ENCODE data around the gene DPEP3.

DNA sequence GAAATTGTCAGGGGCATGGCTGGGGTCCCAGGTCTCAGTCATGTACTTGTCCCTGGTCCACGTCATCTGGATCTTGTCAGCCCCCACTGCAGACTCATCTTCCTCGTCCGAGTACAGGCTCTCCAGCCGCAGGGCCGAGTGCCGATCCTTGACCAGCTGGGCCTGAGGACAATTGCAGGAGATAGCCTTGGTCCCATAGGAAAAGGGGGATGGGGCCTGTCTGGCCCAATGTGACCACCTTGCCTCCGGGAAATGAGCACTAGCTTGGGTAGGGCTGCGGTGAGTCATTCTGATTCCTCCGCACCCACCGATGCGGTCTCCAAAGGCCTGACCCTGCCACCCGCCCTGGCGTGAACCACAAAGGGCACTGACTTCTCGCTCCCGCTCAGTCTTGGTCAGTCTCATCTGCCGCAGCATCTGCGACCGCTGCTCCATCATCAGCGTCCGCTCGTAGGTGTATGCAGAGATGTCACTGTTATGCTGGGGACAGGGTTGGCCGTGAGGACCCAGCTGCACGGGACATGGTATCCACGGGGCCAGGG lies 34.8 kb downstream of the DPEP3 start:
- TF ChIP-seq PATZ1 (CRISPR knock-in tag; IDR thresholded peaks at IDR 0.05; ENCODE audit: borderline replicate concordance) (no peak), ZC3H10 (CRISPR knock-in tag; IDR thresholded peaks at IDR 0.05) (no peak), ZFP30 (CRISPR knock-in tag; IDR thresholded peaks at IDR 0.05) (no peak), CSDC2 (CRISPR knock-in tag; IDR thresholded peaks at IDR 0.05) (no peak), ARNTL (CRISPR knock-in tag; IDR thresholded peaks at IDR 0.05; ENCODE audit: borderline replicate concordance, low read depth) (no peak), PPARA (CRISPR knock-in tag; IDR thresholded peaks at IDR 0.05; ENCODE audit: borderline replicate concordance) (no peak), GLIS3 (CRISPR knock-in tag; IDR thresholded peaks at IDR 0.05) (no peak), ZFP3 (CRISPR knock-in tag; IDR thresholded peaks at IDR 0.05) (no peak), CSRNP3 (CRISPR knock-in tag; IDR thresholded peaks at IDR 0.05) (no peak), RARB (CRISPR knock-in tag; IDR thresholded peaks at IDR 0.05) (no peak), ESRRG (CRISPR knock-in tag; IDR thresholded peaks at IDR 0.05) (no peak), OSR1 (CRISPR knock-in tag; IDR thresholded peaks at IDR 0.05) (no peak), SNAI2 (CRISPR knock-in tag; IDR thresholded peaks at IDR 0.05) (no peak)
- TF ChIP-seq, protein P1, sequence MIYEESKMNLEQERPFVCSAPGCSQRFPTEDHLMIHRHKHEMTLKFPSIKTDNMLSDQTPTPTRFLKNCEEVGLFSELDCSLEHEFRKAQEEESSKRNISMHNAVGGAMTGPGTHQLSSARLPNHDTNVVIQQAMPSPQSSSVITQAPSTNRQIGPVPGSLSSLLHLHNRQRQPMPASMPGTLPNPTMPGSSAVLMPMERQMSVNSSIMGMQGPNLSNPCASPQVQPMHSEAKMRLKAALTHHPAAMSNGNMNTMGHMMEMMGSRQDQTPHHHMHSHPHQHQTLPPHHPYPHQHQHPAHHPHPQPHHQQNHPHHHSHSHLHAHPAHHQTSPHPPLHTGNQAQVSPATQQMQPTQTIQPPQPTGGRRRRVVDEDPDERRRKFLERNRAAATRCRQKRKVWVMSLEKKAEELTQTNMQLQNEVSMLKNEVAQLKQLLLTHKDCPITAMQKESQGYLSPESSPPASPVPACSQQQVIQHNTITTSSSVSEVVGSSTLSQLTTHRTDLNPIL (CRISPR knock-in tag; IDR thresholded peaks at IDR 0.05; ENCODE audit: low read depth), result no peak
